HG03378 (cell line): ENCODE measurements around the gene LRRC70.

Experiments
- ATAC-seq: cut with Tn5 transposase; IDR thresholded peaks from one replicate; pipeline ENCODE4 v1.9.1; 2021; ENCODE audit warnings: mild to moderate bottlenecking, moderate library complexity; ENCODE audit not compliant: unreplicated experiment

Gene LRRC70

DNA sequence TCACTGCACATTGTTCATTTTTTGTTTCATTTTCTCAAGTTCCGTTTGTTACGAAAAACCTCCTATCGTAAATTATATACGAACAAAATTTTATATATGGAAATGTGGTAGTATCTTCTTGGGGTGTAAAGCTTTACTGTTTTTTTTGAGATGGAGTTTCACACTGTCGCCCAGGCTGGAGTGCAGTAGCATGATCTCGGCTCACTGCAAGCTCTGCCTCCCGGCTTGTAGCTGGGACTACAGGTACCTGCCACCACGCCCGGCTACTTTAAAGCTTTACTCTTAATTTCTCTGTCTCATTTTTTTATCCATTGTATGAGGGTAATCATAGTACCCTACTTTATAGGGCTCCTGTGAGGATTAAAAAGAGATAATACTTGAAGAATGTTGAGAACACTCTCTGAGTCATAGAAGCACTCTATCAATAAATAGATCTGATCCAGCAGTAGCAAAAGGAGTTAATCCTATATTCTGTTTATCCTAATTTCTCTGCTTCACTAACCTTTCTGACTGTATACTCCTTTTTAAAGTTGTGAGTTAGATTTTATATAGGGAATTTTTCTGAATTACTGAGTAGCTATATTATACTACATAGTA, 5.6 kb upstream of the LRRC70 start:
- no peak for ATAC-seq

DNA sequence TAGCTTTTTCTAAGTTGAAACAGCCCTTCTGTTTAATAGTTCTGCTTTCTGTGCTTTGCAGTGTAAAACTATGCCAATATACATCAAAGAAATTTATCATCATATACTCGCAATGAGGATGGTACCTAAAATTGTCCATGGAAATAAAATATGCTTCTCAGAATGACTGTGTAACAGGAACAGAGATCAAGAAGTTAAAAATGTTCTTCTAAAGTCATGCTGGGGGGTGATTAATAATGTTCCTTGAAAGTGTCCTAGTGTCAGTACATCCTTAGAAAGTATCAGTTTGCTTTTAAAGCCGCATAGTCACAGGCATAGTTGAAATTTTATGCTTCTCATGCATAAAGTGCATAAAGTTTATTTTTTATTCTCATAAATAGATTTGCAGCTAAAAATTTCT, 4.0 kb upstream of the LRRC70 start:
- ATAC-seq, result no peak

DNA sequence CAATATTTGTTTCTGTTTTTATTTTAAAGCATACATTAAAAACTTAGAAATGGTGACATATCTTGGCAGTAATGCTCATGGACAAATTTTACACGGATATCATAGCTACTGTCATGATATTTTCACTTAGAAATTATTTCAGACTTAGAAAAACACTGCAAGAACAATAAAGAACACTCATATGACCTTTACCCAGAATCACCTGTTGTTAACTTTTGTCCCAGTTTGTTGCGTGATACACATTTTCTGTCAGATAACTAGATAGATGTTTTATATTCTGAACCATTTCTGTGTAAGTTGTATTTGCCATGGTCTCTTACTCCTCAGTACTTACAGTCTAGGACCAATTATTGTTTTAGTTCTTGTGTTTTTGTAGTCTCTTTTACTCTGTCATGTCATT, 3.6 kb upstream of the LRRC70 start:
- ATAC-seq, result no peak

DNA sequence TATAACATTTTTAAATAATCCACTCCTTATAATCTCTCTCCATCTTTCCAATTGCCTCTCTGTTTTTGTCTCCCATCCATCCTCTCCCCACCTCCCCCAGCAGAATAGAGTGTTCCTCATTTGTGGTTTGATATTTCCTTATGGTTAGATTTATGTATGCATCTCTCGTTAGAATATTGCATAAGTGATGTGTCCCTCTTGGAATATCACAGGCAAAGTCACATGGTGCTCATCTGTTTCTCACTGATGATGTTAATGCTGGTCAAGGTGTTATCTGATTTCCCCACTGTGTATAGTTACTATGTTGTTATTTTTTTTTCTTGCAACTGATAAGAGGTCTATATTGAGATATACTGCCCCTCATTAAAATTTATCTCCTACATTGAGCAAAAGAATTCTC, 3.1 kb upstream of the LRRC70 start:
- no peak for ATAC-seq

DNA sequence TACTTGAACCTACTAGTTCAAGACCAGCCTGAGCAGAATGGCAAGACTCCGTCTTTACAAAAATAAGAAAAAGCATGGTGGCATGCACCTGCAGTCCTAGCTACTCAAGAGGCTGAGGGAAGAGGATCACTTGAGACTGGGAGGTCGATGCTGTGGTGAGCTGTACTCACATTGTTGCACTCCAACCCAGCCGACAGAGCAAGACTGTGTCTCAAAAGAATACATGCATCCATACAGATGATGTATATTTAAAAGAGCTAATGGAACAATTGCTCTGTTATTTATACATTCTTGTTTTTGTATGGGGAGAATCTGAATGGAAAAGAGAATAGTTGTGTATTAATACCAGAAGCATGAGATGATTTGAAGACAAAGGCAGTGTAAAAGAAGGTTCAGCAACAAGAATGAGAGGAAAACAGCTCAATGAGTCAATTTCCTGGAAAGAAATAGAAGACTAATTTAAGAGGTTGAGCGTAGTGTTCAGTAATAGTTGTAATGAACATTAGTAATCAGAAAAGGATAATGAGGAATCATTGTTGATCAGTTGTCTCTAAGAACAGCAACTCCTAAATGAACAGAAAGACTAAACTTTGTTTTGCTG, 1.9 kb upstream of the LRRC70 start:
- ATAC-seq, result no peak

DNA sequence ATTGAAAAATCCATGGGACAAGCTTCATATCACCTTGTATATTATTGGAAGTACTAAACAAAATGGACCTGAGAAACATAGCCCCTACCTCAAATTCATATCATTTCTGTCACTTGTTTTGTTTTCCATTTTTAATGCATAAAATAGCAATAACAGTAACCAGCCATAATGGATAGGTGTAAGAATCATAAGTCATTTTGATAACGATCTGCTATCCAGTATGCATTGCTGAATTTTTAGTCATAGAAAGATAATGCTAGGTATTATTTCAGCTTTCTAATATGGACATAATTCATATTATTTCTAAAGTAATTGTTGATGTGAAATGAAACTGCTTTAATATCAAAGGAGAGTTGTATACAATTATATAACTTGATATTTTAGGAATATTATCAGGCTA, 1.1 kb upstream of the LRRC70 start:
- ATAC-seq, result no peak

DNA sequence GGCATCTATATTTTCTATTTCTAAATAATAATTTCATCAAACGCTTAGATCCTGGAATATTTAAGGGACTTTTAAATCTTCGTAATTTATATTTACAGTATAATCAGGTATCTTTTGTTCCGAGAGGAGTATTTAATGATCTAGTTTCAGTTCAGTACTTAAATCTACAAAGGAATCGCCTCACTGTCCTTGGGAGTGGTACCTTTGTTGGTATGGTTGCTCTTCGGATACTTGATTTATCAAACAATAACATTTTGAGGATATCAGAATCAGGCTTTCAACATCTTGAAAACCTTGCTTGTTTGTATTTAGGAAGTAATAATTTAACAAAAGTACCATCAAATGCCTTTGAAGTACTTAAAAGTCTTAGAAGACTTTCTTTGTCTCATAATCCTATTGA, 1.1 kb downstream of the LRRC70 start:
- ATAC-seq, result no peak

DNA sequence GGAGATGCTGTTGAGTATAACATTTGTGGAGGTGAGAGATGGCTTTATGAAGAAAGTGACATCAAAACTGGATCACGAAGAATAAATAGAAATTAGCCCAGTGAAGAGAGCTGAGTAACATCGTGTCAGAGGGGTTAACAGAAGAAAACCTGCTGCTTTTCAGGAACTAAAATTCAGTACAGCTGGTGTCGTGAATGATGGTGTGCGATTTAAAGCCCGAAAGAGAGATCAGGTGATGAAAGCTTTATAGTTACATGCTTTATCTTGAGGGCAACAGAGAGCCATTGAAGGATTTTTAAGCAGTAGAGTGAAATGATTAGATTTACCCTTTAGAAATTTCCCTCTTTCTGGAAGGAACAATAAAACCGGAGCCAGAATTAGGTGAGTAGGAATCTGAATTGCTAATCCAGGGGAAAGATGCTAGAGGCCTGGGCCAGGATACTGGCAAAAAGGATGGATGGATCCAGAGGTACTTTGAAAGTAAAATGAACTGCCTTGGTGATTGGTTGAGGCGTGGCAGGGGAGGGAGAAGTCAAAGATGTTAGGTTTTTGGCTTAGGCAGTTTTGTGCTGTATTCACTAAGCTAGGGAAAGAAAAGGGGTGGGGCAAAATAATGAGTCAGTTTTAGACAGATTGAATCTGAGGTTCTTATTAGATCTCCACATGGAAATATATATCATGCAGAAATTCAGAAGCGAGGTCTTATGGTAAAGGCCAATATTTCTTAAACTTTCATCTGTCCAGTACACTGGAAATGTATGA, 3.4 kb downstream of the LRRC70 start:
- ATAC-seq, result no peak

DNA sequence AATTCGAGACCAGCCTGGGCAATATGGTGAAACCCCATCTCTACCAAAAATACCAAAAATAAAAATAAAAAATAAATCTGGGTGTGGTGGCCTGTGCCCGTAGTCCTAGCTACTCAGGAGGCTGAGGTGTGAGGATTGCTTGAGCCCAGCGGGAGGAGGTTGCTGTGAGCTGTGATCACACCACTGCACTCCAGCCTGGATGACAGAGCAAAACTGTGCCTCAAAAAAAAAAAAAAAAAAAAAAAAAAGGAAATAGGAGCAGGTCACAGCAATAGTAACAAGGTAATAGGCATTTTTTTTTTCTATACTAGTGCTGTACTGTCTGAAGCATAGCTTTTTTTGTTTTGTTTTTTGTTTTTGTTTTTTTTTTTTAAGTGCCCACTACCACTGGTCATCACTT, 5.8 kb downstream of the LRRC70 start:
- no peak for ATAC-seq

DNA sequence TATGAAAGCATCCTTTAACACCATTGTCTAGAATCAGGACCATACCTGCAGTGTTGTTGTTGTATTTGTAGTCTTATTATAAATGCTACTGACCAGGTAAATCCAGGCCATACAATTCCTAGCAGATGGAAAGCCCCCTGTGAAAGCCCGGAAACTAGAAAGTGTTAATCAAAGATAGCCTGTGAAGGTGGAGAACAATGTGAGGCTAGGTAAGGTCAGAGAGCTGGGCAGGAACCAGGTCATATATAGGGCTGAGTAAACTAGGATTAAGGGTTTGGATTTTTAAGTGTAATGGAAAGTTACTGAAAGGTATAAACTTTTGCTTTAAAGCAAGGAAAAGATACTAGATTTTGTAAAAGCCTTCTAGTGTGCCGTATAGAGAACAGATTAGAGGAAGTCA, 6.7 kb downstream of the LRRC70 start:
- ATAC-seq, result no peak

DNA sequence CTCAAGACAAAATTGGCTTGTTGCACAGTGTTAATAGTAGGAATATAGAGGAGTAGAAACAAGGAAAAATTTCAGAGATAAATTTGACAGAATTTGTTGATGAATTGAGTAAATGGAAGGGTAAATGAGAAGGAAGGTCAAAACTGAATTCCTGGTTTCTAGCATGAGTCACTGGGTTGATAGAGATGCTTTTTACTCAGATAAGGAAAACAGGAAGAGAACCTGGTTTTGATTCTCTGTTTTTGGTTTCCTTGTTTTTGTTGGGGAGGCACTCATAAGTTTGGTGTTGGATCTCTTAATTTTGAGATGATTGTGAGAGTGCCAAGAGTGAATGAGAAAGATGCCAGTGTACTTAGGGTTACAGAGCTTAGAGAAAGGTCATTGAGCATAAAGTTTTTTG, 7.1 kb downstream of the LRRC70 start:
- ATAC-seq, result no peak

DNA sequence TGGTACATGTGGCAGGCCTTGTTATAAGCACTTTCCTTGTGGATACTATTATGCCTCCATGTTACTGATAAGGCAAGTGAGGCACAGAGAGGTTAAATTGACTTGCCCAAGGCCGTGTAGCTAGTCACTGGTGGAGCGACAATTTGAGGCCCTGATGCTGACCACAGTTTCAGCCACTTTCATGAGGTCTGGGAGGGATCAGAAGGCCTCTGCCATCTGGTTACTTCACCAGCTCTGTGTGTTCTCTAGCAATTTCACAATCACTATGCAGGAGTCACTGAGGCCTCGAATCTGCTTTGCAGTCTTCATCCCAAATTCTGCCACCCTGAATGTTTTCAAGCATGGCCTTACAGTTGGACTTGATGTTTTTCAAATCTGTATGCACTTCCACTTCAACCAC, 9.1 kb downstream of the LRRC70 start:
- ATAC-seq, result no peak

DNA sequence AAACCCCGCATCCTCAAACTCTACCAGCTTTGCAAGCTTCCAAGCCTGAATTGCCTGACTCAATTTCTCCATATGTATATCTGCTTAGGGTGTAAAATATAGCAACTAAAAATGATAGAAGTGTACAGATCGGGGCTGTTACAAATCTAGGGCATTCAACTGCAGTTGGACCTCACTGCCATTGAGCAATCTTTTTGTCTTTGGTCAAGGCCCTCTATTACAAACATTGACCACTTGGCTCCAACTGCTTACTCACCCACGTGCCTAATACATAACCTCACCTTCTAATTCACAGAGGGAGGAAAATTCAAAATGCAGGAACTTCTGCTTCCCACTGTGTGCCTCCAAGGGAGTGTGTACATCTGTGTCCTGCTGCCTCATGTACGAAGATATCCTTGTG, 10.0 kb downstream of the LRRC70 start:
- no peak for ATAC-seq

DNA sequence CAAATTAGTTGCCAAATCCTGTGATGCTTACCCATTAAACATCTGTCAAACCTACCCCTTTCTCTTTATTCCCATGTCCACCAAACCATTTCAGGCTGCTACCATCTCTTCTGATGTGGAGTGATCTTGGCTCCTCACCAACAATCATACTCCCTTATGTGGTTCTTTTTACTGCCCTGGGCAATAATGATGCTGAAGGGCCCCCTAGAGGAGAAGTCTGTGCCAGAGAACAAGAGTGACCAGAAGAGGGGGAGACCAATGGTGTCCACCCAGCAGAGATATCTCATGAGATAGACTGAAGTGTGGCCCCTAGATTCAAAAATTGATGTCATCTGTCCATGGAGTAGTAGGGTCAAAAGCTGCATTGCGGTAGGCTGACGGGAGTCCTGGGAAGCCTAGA, 10.9 kb downstream of the LRRC70 start:
- ATAC-seq, result no peak

DNA sequence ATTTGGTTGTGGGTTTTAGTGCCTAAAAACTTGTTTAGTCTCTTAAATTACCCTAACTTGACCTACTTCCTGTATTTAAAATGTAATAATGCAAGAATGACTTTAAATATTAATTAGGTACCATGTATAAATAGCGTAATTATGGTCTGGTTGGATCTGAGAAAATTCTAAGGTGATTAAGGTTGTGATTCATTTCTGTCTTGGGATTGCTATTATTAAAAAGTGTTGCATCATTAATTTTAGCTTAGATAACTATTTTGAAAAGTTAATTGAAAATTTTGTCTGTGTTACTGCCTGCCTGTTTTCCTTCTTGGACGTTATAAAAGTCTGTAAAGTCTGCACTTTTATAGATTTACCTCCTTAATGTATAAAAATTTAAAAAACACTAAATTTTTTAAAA, 11.8 kb downstream of the LRRC70 start:
- no peak for ATAC-seq

DNA sequence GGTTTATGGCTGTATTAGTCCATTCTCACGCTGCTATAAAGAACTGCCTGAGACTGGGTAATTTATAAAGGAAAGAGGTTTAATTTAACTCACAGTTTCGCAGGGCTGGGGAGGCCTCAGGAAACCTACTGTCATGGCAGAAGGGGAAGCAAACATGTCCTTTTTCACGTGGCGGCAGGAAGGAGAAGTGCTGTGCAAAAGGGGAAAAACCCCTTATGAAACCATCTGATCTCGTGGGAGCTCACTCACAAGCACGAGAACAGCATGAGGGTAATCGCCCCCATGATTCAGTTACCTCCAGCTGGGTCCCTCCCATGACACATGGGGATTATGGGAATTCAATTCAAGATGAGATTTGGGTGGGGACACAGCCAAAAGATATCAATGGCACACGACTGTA, 13.9 kb downstream of the LRRC70 start:
- no peak for ATAC-seq

DNA sequence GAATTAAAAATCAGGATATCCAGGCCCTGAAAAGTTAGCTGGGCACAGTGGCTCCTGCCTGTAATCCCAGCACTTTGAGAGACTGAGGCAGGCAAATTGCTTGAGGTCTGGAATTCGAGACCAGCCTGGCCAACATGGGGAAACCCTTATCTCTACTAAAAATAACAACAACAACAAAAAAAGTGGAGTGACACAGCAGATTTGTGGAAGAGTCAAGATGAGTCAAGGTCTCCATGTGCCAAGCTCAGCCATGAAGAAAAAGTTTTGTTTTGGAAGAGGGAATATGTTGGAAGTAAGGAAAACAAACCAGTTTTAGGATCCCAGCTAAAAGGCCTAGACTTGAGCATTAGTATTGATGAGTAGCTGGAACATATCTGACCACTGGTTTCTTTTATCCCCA, 14.7 kb downstream of the LRRC70 start:
- ATAC-seq, result no peak

DNA sequence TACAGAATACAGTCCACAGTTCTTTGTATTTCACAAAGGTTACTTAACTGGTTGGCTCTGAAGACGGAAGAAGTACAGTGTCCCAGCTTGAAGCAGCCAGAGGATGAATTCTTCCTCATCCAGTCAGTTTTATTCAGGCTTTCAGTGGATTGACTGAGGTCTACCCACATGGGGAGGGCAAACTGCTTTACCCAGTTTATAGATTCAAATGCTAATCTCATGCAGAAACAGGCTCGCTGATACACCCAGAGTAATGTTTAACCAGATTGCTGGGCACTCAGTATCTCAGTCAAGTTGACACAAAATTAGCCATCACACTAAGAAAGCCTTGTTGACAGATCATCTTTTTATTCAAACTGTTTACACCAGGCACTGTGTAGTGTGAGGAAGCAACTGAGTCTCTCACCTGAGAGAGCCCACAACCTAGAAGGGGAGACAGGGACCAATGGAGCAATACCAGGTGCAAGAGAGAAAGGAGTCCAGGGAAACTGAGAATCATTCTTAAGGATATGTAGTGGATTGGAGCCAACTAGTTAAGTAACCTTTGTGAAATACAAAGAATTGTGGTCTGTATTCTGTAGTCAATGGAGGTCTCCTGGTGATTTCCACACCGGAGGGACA, 15.9 kb downstream of the LRRC70 start:
- no peak for ATAC-seq

DNA sequence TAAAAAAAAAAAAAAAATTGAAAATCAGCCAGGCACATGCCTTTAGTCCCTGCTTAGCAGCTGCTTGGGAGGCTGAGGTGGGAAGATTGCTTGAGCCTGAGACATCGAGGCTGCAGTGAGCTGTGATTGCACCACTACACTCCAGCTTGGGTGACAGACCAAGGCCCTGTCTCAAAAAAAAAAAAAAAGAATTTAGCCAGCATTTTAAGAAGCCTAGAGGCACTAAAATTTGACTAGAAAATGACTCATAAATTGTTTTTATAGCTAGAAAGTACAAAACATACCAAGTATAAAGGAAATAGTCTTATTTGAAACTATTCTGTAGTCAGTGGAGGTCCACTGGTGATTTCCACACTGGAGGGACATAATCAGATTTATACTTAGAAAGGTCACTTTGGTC, 17.5 kb downstream of the LRRC70 start:
- no peak for ATAC-seq

DNA sequence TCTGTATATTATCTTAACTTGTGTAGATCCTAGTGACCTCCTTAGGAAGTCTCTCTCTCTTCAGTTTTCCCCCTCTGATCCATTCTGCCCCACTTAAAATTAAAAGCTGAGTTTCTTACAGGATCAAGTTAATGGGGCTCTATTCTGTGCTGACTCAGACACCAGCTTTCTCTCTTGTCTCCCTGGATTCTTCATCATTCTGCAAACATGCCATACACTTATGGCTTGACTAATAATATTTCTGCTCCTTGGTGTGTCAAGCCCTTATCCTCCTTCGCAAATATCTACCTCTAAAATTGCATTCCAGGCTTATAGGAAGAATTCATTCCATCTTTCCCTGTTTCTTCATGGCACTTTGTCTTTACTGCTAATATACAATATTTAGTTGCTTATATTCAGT, 18.1 kb downstream of the LRRC70 start:
- no peak for ATAC-seq

DNA sequence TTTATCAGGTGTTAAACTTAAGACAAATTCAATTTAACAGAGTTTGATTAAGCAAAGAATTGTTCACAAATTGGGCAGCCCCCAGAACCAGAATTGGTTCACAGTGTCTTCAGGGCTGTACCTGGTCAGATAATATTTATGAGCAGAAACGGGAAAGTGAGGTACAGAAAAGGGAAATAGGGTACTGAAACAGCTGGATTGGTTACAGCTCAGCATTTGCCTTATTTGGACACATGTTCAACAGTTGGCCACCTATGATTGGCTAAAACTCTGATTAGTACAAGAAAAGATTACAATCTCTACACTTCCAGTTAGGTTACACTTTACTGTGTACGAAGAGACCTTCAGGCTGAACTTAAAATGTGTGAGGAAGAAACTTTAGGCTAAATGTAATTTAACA, 18.7 kb downstream of the LRRC70 start:
- ATAC-seq, result no peak

DNA sequence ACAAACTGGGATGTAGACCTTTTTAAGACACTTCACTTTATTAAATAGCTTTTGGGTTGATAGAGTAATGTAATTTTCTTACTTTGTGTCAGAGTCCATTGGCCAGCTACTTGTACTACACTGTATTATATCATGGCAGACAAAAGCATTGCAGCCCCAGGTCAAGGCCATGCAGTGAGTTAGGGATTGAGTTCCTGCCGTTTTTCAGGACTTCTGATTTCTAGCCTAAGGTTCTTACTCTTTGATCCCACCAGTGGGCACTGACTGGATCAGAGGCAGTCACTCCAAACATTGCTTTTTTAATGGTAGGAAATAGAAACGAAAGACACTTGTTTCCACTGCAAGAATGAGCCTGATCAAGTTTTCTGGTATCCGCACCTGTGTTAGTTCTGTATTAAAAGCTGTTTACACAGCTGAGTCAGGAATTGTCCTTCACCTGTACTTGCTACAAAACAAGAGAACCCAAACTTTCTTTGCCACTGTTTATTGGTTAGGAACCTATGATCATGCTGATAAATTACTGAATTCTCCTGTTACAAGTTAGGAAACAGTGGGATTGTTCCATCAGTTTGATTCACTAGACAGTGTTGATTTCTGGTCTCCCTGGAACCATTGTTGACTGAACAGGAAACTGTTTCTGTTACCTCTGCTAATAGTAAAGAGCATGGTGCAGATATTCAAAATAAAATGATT, 22.1 kb downstream of the LRRC70 start:
- no peak for ATAC-seq
